DND-41 (cell line): ENCODE results near the gene ABCB11.

Source experiments
- ATAC-seq: fragments of 200-7000 bp; cut with Tn5 transposase; 3 replicates; pipeline ENCODE4 v1.9.1; 2021; ENCODE audit warnings: low read depth; ENCODE audit not compliant: insufficient read depth
- DNase-seq: peaks from one replicate; pipeline ENCODE4 v3.0.0-alpha.2; 2020
- H2AFZ ChIP-seq: 2 replicates; pipeline ENCODE4 v1.6.0; 2012; ENCODE audit warnings: low read depth, low read length
- H3K27ac ChIP-seq: 2 replicates; pipeline ENCODE4 v1.5.1; 2012; ENCODE audit warnings: low read length, inconsistent platforms
- H3K27me3 ChIP-seq: fragments of 200-600 bp; sonication (generic); 2 replicates; pipeline ENCODE4 v1.6.0; 2012; ENCODE audit warnings: low read length, mild to moderate bottlenecking, inconsistent platforms; ENCODE audit not compliant: insufficient read depth, poor library complexity
- H3K36me3 ChIP-seq: 2 replicates; pipeline ENCODE4 v1.5.1; 2012; ENCODE audit warnings: low read length, inconsistent platforms; ENCODE audit not compliant: insufficient read depth
- H3K4me1 ChIP-seq: 2 replicates; pipeline ENCODE4 v1.5.1; 2012; ENCODE audit warnings: mild to moderate bottlenecking, low read length; ENCODE audit not compliant: insufficient read depth
- H3K4me2 ChIP-seq: 2 replicates; pipeline ENCODE4 v1.6.0; 2012; ENCODE audit warnings: mild to moderate bottlenecking, moderate library complexity, low read length, inconsistent platforms; ENCODE audit not compliant: insufficient read depth
- H3K4me3 ChIP-seq, 2 experiments: fragments of 200-600 bp in 1 of 2; shearing (Covaris generic) in 1 of 2; 2 replicates each; pipeline ENCODE4 v1.5.1; 2012 to 2016; ENCODE audit warnings: inconsistent platforms in 2 of 2, low read length in 2 of 2, mild to moderate bottlenecking in 2 of 2, low read depth in 1 of 2, moderate library complexity in 1 of 2
- H3K79me2 ChIP-seq: 2 replicates; pipeline ENCODE4 v1.6.0; 2012; ENCODE audit warnings: low read length, inconsistent platforms; ENCODE audit not compliant: insufficient read depth
- H3K9ac ChIP-seq: 2 replicates; pipeline ENCODE4 v1.6.0; 2012; ENCODE audit warnings: low read depth, mild to moderate bottlenecking, inconsistent platforms, low read length, moderate library complexity
- H3K9me3 ChIP-seq: 2 replicates; pipeline ENCODE4 v1.5.1; 2012; ENCODE audit warnings: low read length, moderate library complexity, mild to moderate bottlenecking, inconsistent platforms; ENCODE audit not compliant: insufficient read depth, severe bottlenecking
- H4K20me1 ChIP-seq: 2 replicates; pipeline ENCODE4 v1.6.0; 2012; ENCODE audit warnings: low read length; ENCODE audit not compliant: insufficient read depth
- CTCF ChIP-seq: IDR thresholded peaks from 2 replicates; pipeline ENCODE4 v1.5.1; 2012; ENCODE audit warnings: borderline replicate concordance, low read length, moderate library complexity, mild to moderate bottlenecking; ENCODE audit not compliant: poor library complexity, severe bottlenecking; ENCODE audit errors: extremely low read depth
- EZH2 ChIP-seq: IDR thresholded peaks from 3 replicates; pipeline ENCODE4 v1.6.1; 2012; ENCODE audit warnings: borderline replicate concordance, low read depth, mild to moderate bottlenecking, moderate library complexity, low read length, inconsistent platforms; ENCODE audit not compliant: severe bottlenecking

ABCB11 gene

DNA sequence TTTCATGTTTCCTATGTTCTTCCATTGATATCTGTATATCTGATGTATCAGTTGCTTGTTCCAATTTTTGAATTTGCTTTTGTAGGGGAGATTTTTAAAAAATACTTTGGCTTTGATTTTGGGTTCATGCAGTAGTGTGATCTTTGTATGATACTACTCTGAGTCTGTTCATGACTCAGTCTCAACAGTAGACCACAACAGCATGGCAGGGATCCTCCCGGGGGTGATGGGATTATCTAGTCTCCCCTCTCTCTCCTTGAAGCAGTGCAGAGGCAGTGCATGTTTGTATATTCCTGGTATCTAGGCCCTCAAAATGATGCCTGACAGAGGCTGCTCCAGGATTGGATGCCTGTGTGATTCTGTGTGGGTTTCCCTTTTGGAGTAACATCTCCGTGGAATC lies 74.7 kb downstream of the ABCB11 start:
- Histone ChIP-seq H3K27me3 (no peaks in the 10 kb centered on the region), H3K27ac (no peak overlapping the region), H3K9me3 (no peaks in the 10 kb centered on the region), H4K20me1 (no peaks in the 10 kb centered on the region), H3K9ac (no peak overlapping the region), H3K79me2 (no peaks in the 10 kb centered on the region), H3K4me3 (no peak overlapping the region), H3K36me3 (no peaks in the 10 kb centered on the region), H3K4me1 (no peaks in the 10 kb centered on the region), H2AFZ (no peak overlapping the region), H3K4me2 (no peak overlapping the region)
- TF ChIP-seq EZH2 (no peak), CTCF (no peak)
- DNase-seq: no peak
- no peak for ATAC-seq

- no peaks in the 10 kb centered on the region for H4K20me1 ChIP-seq
- H3K9me3 ChIP-seq: no peaks in the 10 kb centered on the region
- TF ChIP-seq CTCF: no peak
- no peak for TF ChIP-seq EZH2
- H3K36me3 ChIP-seq: no peaks in the 10 kb centered on the region
- no peak overlapping the region for H2AFZ ChIP-seq
- H3K79me2 ChIP-seq: no peaks in the 10 kb centered on the region
- ATAC-seq: no peak
- no peak overlapping the region for H3K9ac ChIP-seq
- no peak overlapping the region for H3K27ac ChIP-seq
- H3K27me3 ChIP-seq: no peaks in the 10 kb centered on the region
- H3K4me2 ChIP-seq: no peak overlapping the region
- no peaks in the 10 kb centered on the region for H3K4me1 ChIP-seq
- no peak overlapping the region for H3K4me3 ChIP-seq
- no peak for DNase-seq
Observed at GRCh38 chr2:168955321-168955720, 75.8 kb downstream of the ABCB11 start.

DNA sequence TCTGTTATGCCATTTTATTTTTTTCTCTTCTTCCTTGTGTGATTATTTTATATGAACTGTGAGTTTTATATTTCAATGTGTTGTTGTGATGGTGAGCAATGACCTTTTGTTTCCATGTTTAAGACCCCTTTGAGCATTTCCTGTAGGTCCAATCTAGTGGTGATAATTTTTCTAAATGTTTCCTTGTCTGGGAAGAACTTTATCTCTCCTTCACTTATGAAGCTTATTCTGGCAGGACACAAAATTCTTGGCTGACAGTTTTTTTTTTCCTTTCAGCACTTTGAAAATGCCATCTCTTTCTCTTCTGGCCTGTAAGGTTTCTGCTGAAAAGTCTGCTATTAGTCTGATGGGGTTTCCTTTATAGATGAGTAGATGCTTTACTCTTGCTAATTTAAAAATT lies 76.9 kb downstream of the ABCB11 start:
- no peak overlapping the region for H2AFZ ChIP-seq
- H3K27me3 ChIP-seq: no peaks in the 10 kb centered on the region
- H3K9me3 ChIP-seq: no peaks in the 10 kb centered on the region
- H3K4me3 ChIP-seq: no peak overlapping the region
- DNase-seq: no peak
- H3K27ac ChIP-seq: no peak overlapping the region
- H4K20me1 ChIP-seq: no peaks in the 10 kb centered on the region
- no peak for ATAC-seq
- no peaks in the 10 kb centered on the region for H3K4me1 ChIP-seq
- H3K79me2 ChIP-seq: no peaks in the 10 kb centered on the region
- H3K4me2 ChIP-seq: no peak overlapping the region
- no peak overlapping the region for H3K9ac ChIP-seq
- TF ChIP-seq CTCF: no peak
- no peak for TF ChIP-seq EZH2
- no peaks in the 10 kb centered on the region for H3K36me3 ChIP-seq

- H3K4me3 ChIP-seq: no peak overlapping the region
Observed at GRCh38 chr2:168952424-168952823, 78.7 kb downstream of the ABCB11 start.

More at GRCh38 chr2:168952424-168952823, 78.7 kb downstream of the ABCB11 start:
- no peaks in the 10 kb centered on the region for H3K36me3 ChIP-seq
- no peak overlapping the region for H2AFZ ChIP-seq
- H3K9me3 ChIP-seq: no peaks in the 10 kb centered on the region
- no peaks in the 10 kb centered on the region for H3K79me2 ChIP-seq
- H4K20me1 ChIP-seq: no peaks in the 10 kb centered on the region
- no peak overlapping the region for H3K4me2 ChIP-seq
- H3K27ac ChIP-seq: no peak overlapping the region
- ATAC-seq (no peak), DNase-seq (no peak)
- no peaks in the 10 kb centered on the region for H3K4me1 ChIP-seq
- H3K9ac ChIP-seq: no peak overlapping the region
- H3K27me3 ChIP-seq: peaks cover 3% of the 10 kb centered on the region
- TF ChIP-seq EZH2 (no peak), CTCF (no peak)
